H9 (cell line): ENCODE data around the gene POFUT2. TPM values are rescaled to one million over a fixed set of nuclear protein-coding genes. Genes with fewer than 3 reads are reported as not detected.
A peak's percentile ranks its signal among the peaks of the same experiment; 100 is the strongest.

Experiments used
- DNase-seq: peaks from one replicate; pipeline ENCODE4 v3.0.0-alpha.2; 2017
- H2AFZ ChIP-seq: one replicate; pipeline ENCODE4 v1.6.1; 2013; ENCODE audit warnings: mild to moderate bottlenecking, low read length, control low read depth, moderate library complexity
- H2AK5ac ChIP-seq: 2 replicates; pipeline ENCODE4 v1.6.1; 2013; ENCODE audit warnings: low read length, control low read depth, mixed read lengths; ENCODE audit not compliant: insufficient read length
- H2BK120ac ChIP-seq: one replicate; pipeline ENCODE4 v1.6.1; 2013; ENCODE audit warnings: low read depth, mild to moderate bottlenecking, low read length, control low read depth, inconsistent platforms; ENCODE audit not compliant: poor library complexity, severe bottlenecking
- H2BK12ac ChIP-seq: 2 replicates; pipeline ENCODE4 v1.6.1; 2013; ENCODE audit warnings: low read length, control low read depth, mixed read lengths, low read depth; ENCODE audit not compliant: insufficient read length
- H2BK15ac ChIP-seq: 2 replicates; pipeline ENCODE4 v1.6.1; 2013; ENCODE audit warnings: low read depth, low read length, control low read depth
- H2BK20ac ChIP-seq: one replicate; pipeline ENCODE4 v1.6.1; 2013; ENCODE audit warnings: low read depth, mild to moderate bottlenecking, low read length, control low read depth, inconsistent platforms; ENCODE audit not compliant: poor library complexity, severe bottlenecking
- H2BK5ac ChIP-seq: 2 replicates; pipeline ENCODE4 v1.6.1; 2013; ENCODE audit warnings: low read length, control low read depth, mixed read lengths; ENCODE audit not compliant: insufficient read length
- H3K14ac ChIP-seq: 2 replicates; pipeline ENCODE4 v1.6.1; 2013; ENCODE audit warnings: low read length, control low read depth; ENCODE audit not compliant: insufficient read depth
- H3K18ac ChIP-seq: 2 replicates; pipeline ENCODE4 v1.6.1; 2013; ENCODE audit warnings: low read depth, mild to moderate bottlenecking, mixed read lengths, low read length, control low read depth; ENCODE audit not compliant: insufficient read length
- H3K23ac ChIP-seq: 2 replicates; pipeline ENCODE4 v1.6.1; 2013; ENCODE audit warnings: low read length, control low read depth, mixed read lengths, low read depth; ENCODE audit not compliant: insufficient read length
- H3K23me2 ChIP-seq: 2 replicates; pipeline ENCODE4 v1.6.1; 2013; ENCODE audit warnings: low read depth, mild to moderate bottlenecking, mixed read lengths, low read length, control low read depth; ENCODE audit not compliant: insufficient read length, poor library complexity, severe bottlenecking
- H3K27ac ChIP-seq: 2 replicates; pipeline ENCODE4 v1.5.1; 2013; ENCODE audit warnings: low read length, control low read depth, mixed read lengths, low read depth; ENCODE audit not compliant: insufficient read length
- H3K27me3 ChIP-seq: 2 replicates; pipeline ENCODE4 v1.6.1; 2013; ENCODE audit warnings: low read length, control low read depth, inconsistent platforms; ENCODE audit not compliant: insufficient read depth
- H3K4ac ChIP-seq: 2 replicates; pipeline ENCODE4 v1.6.1; 2013; ENCODE audit warnings: low read depth, mild to moderate bottlenecking, control low read depth, inconsistent platforms, low read length, moderate library complexity
- H3K4me1 ChIP-seq: 2 replicates; pipeline ENCODE4 v1.6.1; 2013; ENCODE audit warnings: low read length, control low read depth, inconsistent platforms; ENCODE audit not compliant: insufficient read depth
- H3K4me2 ChIP-seq: 2 replicates; pipeline ENCODE4 v1.6.1; 2013; ENCODE audit warnings: low read length, control low read depth, mixed read lengths; ENCODE audit not compliant: insufficient read length, insufficient read depth
- H3K56ac ChIP-seq: 2 replicates; pipeline ENCODE4 v1.6.1; 2013; ENCODE audit warnings: low read depth, mild to moderate bottlenecking, mixed read lengths, low read length, control low read depth; ENCODE audit not compliant: insufficient read length
- H3K79me1 ChIP-seq: 2 replicates; pipeline ENCODE4 v1.6.1; 2013; ENCODE audit warnings: low read depth, mild to moderate bottlenecking, moderate library complexity, low read length, control low read depth, inconsistent platforms; ENCODE audit not compliant: insufficient read depth, poor library complexity, severe bottlenecking
- H3K79me2 ChIP-seq: 2 replicates; pipeline ENCODE4 v1.6.1; 2013; ENCODE audit warnings: low read length, control low read depth, inconsistent platforms; ENCODE audit not compliant: insufficient read depth
- H3K9ac ChIP-seq: 2 replicates; pipeline ENCODE4 v1.6.1; 2013; ENCODE audit warnings: low read length, control low read depth, mixed read lengths; ENCODE audit not compliant: insufficient read length; ENCODE audit errors: extremely low read depth
- H3K9me3 ChIP-seq: one replicate; pipeline ENCODE4 v1.6.1; 2013; ENCODE audit warnings: low read depth, low read length, inconsistent platforms; ENCODE audit not compliant: control insufficient read depth
- H3T11ph ChIP-seq: one replicate; pipeline ENCODE4 v1.6.1; 2013; ENCODE audit warnings: mild to moderate bottlenecking, low read length, control low read depth, inconsistent platforms
- H4K20me1 ChIP-seq: one replicate; pipeline ENCODE4 v1.6.1; 2013; ENCODE audit not compliant: control insufficient read depth, insufficient read length, insufficient read depth
- H4K5ac ChIP-seq: 2 replicates; pipeline ENCODE4 v1.6.1; 2013; ENCODE audit warnings: low read depth, mild to moderate bottlenecking, mixed read lengths, low read length, control low read depth; ENCODE audit not compliant: insufficient read length
- H4K8ac ChIP-seq: replicated peaks from 2 replicates; pipeline ENCODE4 v1.6.1; 2013; ENCODE audit warnings: low read length, control low read depth, mixed read lengths, low read depth; ENCODE audit not compliant: insufficient read length
- H4K91ac ChIP-seq: 2 replicates; pipeline ENCODE4 v1.6.1; 2013; ENCODE audit warnings: low read depth, mild to moderate bottlenecking, moderate library complexity, mixed read lengths, low read length, control low read depth; ENCODE audit not compliant: insufficient read length
- H3K27ac Mint-ChIP-seq, 3 experiments: 2 replicates in 2 of 3; 3 replicates in 1 of 3; pipeline ENCODE4 v1.8.0; 2020 to 2021; ENCODE audit warnings: mixed read lengths in 3 of 3, mild to moderate bottlenecking in 1 of 3, moderate library complexity in 1 of 3
- H3K27me3 Mint-ChIP-seq: 2 replicates; pipeline ENCODE4 v1.8.0; 2021; ENCODE audit warnings: low read depth, mild to moderate bottlenecking, moderate library complexity, mixed read lengths
- H3K36me3 Mint-ChIP-seq, 3 experiments: 2 replicates in 2 of 3; 3 replicates in 1 of 3; pipeline ENCODE4 v1.8.0; 2020 to 2021; ENCODE audit warnings: low read depth in 3 of 3, mixed read lengths in 3 of 3; ENCODE audit not compliant: insufficient read depth in 1 of 3
- H3K4me1 Mint-ChIP-seq, 2 experiments: 2 replicates each; pipeline ENCODE4 v1.8.0; 2020; ENCODE audit warnings: mixed read lengths in 2 of 2
- H3K4me3 Mint-ChIP-seq, 2 experiments: 2 replicates in 1 of 2; 3 replicates in 1 of 2; pipeline ENCODE4 v1.8.0; 2020 to 2021; ENCODE audit warnings: mild to moderate bottlenecking in 2 of 2, mixed read lengths in 2 of 2, moderate library complexity in 1 of 2
- H3K9me3 Mint-ChIP-seq, 2 experiments: 2 replicates in 1 of 2; 3 replicates in 1 of 2; pipeline ENCODE4 v1.8.0; 2020; ENCODE audit warnings: mild to moderate bottlenecking in 2 of 2, mixed read lengths in 2 of 2, moderate library complexity in 1 of 2
- CTCF ChIP-seq: fragments of 200-600 bp; sonication (generic); conservative IDR thresholded peaks from 3 replicates; pipeline ENCODE4 v1.8.0; 2021; ENCODE audit warnings: antibody characterized with exemption, mild to moderate bottlenecking
- WGBS: extraction: QIAGEN DNeasy Blood & Tissue Kit; methylation state at CpG from one replicate; pipeline ENCODE4 v1.1.7; 2013; ENCODE audit warnings: missing lambda C conversion rate, low lambda C conversion rate, mixed read lengths; ENCODE audit not compliant: insufficient read length; ENCODE audit errors: extremely low coverage; 5-methylcytosine and 5-hydroxymethylcytosine counted together
- total RNA-seq: library from RNA; stranded (reverse); gene quantifications from 2 replicates; pipeline ENCODE4 v1.2.1, GENCODE V29; 2021

The POFUT2 gene
- total RNA-seq, 1 experiment from 2014 or later = 34.8 TPM

GRCh38 chr21:45304476-45304830, 16.8 kb upstream of the POFUT2 start:
- H3K4me2 ChIP-seq = no peak overlapping the region
- no CpG with 5 or more reads among the region's 6 CpGs for WGBS
- H3K14ac ChIP-seq = no peak overlapping the region; the same call in 1 of the 2 replicates
- no peak overlapping the region for H3K9ac ChIP-seq
- H3K36me3 Mint-ChIP-seq = no peaks in the 10 kb centered on the region
- H3K23me2 ChIP-seq = no peaks in the 10 kb centered on the region
- no peak overlapping the region for H4K91ac ChIP-seq
- no peak overlapping the region for H2AFZ ChIP-seq
- no peak overlapping the region for H2BK12ac ChIP-seq
- no peak overlapping the region for H3K18ac ChIP-seq
- no peak overlapping the region for H2BK5ac ChIP-seq
- DNase-seq = no peak
- no peaks in the 10 kb centered on the region for H3K4me1 ChIP-seq
- no peak overlapping the region for H3T11ph ChIP-seq
- H2BK15ac ChIP-seq = no peak overlapping the region
- peaks cover 5% of the 10 kb centered on the region for H3K27me3 Mint-ChIP-seq
- H3K9me3 ChIP-seq = no peaks in the 10 kb centered on the region
- H3K4me1 Mint-ChIP-seq = peaks cover 22 to 32% of the 10 kb centered on the region in 2 experiments
- TF ChIP-seq CTCF = no peak
- no peak overlapping the region for H3K4ac ChIP-seq
- no peak overlapping the region for H2BK120ac ChIP-seq
- H3K23ac ChIP-seq = no peak overlapping the region
- peak overlapping the region in 1 of 3 experiments; percentile 53; a peak in 1 of 7 replicates for H3K27ac Mint-ChIP-seq
- no peaks in the 10 kb centered on the region for H3K79me1 ChIP-seq
- no peak overlapping the region for H2BK20ac ChIP-seq
- no peaks in the 10 kb centered on the region; a peak in 1 of 5 replicates for H3K9me3 Mint-ChIP-seq
- no peak overlapping the region for H4K8ac ChIP-seq
- H4K20me1 ChIP-seq = no peaks in the 10 kb centered on the region
- no peak overlapping the region for H3K27ac ChIP-seq
- H3K79me2 ChIP-seq = no peaks in the 10 kb centered on the region
- H3K56ac ChIP-seq = no peak overlapping the region
- H2AK5ac ChIP-seq = no peak overlapping the region
- no peaks in the 10 kb centered on the region for H3K27me3 ChIP-seq
- H4K5ac ChIP-seq = no peak overlapping the region
- no peak overlapping the region for H3K4me3 Mint-ChIP-seq
